ENCODE results near the gene RAMP3. TPM values are rescaled to one million over a fixed set of nuclear protein-coding genes. Genes with fewer than 3 reads are reported as not detected.

Gene RAMP3
- total RNA-seq, 1 experiment from 2014 or later: 0.13 TPM

DNA sequence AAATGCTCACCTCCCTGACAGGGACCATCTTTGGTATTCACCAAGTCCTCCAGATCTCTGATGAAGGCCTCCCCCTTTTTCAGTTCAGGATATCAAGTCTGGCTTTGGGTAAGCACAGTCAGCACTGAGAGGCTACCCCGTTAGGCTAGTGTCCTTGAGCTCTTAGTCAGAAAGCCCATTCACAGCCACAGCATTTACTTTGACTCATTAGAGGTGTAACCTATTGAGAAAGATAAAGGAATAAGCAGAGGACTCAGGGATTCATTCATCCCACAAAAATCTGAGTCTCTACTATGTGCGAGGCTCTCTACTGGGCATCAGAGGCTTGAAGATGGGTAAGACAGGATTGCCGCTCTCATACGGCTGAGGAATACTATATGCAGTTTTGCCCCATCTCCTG lies 14.0 kb upstream of the RAMP3 start:
- ChIA-PET POLR2A (no interaction called here), CTCF (no interaction called here)
- TF ChIP-seq, protein P1, sequence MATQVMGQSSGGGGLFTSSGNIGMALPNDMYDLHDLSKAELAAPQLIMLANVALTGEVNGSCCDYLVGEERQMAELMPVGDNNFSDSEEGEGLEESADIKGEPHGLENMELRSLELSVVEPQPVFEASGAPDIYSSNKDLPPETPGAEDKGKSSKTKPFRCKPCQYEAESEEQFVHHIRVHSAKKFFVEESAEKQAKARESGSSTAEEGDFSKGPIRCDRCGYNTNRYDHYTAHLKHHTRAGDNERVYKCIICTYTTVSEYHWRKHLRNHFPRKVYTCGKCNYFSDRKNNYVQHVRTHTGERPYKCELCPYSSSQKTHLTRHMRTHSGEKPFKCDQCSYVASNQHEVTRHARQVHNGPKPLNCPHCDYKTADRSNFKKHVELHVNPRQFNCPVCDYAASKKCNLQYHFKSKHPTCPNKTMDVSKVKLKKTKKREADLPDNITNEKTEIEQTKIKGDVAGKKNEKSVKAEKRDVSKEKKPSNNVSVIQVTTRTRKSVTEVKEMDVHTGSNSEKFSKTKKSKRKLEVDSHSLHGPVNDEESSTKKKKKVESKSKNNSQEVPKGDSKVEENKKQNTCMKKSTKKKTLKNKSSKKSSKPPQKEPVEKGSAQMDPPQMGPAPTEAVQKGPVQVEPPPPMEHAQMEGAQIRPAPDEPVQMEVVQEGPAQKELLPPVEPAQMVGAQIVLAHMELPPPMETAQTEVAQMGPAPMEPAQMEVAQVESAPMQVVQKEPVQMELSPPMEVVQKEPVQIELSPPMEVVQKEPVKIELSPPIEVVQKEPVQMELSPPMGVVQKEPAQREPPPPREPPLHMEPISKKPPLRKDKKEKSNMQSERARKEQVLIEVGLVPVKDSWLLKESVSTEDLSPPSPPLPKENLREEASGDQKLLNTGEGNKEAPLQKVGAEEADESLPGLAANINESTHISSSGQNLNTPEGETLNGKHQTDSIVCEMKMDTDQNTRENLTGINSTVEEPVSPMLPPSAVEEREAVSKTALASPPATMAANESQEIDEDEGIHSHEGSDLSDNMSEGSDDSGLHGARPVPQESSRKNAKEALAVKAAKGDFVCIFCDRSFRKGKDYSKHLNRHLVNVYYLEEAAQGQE (IDR thresholded peaks at IDR 0.05; ENCODE audit: insufficient read depth in 1 of 2, low read depth in 2 of 2, low read length in 1 of 2): no peak
- TF ChIP-seq TCF7L2 (IDR thresholded peaks at IDR 0.05; ENCODE audit: low read depth, low read length) (no peak), SIN3A (IDR thresholded peaks at IDR 0.05; ENCODE audit: borderline replicate concordance, insufficient read depth, low read depth, low read length) (no peak)
- TF ChIP-seq, protein P2, sequence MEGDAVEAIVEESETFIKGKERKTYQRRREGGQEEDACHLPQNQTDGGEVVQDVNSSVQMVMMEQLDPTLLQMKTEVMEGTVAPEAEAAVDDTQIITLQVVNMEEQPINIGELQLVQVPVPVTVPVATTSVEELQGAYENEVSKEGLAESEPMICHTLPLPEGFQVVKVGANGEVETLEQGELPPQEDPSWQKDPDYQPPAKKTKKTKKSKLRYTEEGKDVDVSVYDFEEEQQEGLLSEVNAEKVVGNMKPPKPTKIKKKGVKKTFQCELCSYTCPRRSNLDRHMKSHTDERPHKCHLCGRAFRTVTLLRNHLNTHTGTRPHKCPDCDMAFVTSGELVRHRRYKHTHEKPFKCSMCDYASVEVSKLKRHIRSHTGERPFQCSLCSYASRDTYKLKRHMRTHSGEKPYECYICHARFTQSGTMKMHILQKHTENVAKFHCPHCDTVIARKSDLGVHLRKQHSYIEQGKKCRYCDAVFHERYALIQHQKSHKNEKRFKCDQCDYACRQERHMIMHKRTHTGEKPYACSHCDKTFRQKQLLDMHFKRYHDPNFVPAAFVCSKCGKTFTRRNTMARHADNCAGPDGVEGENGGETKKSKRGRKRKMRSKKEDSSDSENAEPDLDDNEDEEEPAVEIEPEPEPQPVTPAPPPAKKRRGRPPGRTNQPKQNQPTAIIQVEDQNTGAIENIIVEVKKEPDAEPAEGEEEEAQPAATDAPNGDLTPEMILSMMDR (IDR thresholded peaks at IDR 0.05): no peak
- ATAC-seq: no peak
- no peaks in the 10 kb centered on the region for H3K4me1 ChIP-seq (ENCODE audit: control insufficient read depth, insufficient read depth, low read length)
- no peak overlapping the region for H3K27ac ChIP-seq (ENCODE audit: low read length)
- DNase-seq (ENCODE audit: low read depth, low spot score): no peak
- H3K4me3 ChIP-seq (ENCODE audit: low read depth in 2 of 2, low read length in 2 of 2): no peak overlapping the region
- no peaks in the 10 kb centered on the region for H3K9me3 ChIP-seq (ENCODE audit: control insufficient read depth, insufficient read depth, low read depth, low read length)
- BruUV-seq (replicated peaks): no TSS peak
- intact Hi-C loops (cut with micrococcal nuclease; ENCODE audit: unreplicated experiment): no loop called here
- in situ Hi-C loops (cut with HindIII; ENCODE audit: low pct_unique_long_range_greater_than_20kb, low sequenced_read_pairs): no loop called here
- no peaks in the 10 kb centered on the region for H3K27me3 ChIP-seq (ENCODE audit: control insufficient read depth, insufficient read depth, low read length)
- no peaks in the 10 kb centered on the region for H3K36me3 ChIP-seq (ENCODE audit: control insufficient read depth, insufficient read depth, low read length)

DNA sequence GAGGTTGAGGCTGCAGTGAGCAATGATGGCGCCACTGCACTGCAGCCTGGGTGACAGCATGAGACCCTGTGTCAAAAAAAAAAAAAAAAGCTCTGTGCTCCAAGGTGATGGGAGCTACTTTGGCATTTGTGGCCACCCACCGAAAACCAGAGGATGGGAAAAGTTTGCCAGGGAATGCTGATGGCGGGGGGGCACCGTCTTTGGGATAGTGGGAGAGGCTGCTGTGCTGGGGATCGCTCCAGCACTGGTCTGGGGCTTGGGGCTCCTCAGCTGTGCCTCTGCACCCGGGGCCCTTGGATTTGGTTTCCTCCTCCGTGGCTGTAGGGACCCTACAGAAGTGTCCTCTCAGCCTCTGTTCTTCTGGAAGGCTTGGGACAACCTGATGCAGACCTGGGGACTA lies 11.7 kb upstream of the RAMP3 start:
- in situ Hi-C loops (cut with HindIII; ENCODE audit: low pct_unique_long_range_greater_than_20kb, low sequenced_read_pairs): no loop called here
- no peak for ATAC-seq
- Histone ChIP-seq H3K36me3 (ENCODE audit: control insufficient read depth, insufficient read depth, low read length) (no peaks in the 10 kb centered on the region), H3K4me1 (ENCODE audit: control insufficient read depth, insufficient read depth, low read length) (no peaks in the 10 kb centered on the region), H3K9me3 (ENCODE audit: control insufficient read depth, insufficient read depth, low read depth, low read length) (no peaks in the 10 kb centered on the region), H3K27me3 (ENCODE audit: control insufficient read depth, insufficient read depth, low read length) (no peaks in the 10 kb centered on the region), H3K4me3 (ENCODE audit: low read depth in 2 of 2, low read length in 2 of 2) (no peak overlapping the region), H3K27ac (ENCODE audit: low read length) (no peak overlapping the region)
- ChIA-PET CTCF (no interaction called here), POLR2A (no interaction called here)
- TF ChIP-seq, protein P2 (IDR thresholded peaks at IDR 0.05): no peak
- no peak for TF ChIP-seq SIN3A (IDR thresholded peaks at IDR 0.05; ENCODE audit: borderline replicate concordance, insufficient read depth, low read depth, low read length)
- no peak for TF ChIP-seq POLR2AphosphoS5 (IDR thresholded peaks at IDR 0.05; ENCODE audit: low read depth, low read length)
- TF ChIP-seq, protein P1 (IDR thresholded peaks at IDR 0.05; ENCODE audit: insufficient read depth in 1 of 2, low read depth in 2 of 2, low read length in 1 of 2): no peak
- no peak for TF ChIP-seq TCF7L2 (IDR thresholded peaks at IDR 0.05; ENCODE audit: low read depth, low read length)
- intact Hi-C loops (cut with micrococcal nuclease; ENCODE audit: unreplicated experiment): no loop called here
- no TSS peak for BruUV-seq (replicated peaks)
- DNase-seq (ENCODE audit: low read depth, low spot score): no peak

Measured in Panc1 (cell line).